HG03039 (cell line): ENCODE results near the gene POC1B.

ENCODE experiments used
- ATAC-seq: cut with Tn5 transposase; IDR thresholded peaks from one replicate; pipeline ENCODE4 v1.9.1; 2021; ENCODE audit warnings: mild to moderate bottlenecking, moderate library complexity; ENCODE audit not compliant: unreplicated experiment

Gene POC1B

DNA sequence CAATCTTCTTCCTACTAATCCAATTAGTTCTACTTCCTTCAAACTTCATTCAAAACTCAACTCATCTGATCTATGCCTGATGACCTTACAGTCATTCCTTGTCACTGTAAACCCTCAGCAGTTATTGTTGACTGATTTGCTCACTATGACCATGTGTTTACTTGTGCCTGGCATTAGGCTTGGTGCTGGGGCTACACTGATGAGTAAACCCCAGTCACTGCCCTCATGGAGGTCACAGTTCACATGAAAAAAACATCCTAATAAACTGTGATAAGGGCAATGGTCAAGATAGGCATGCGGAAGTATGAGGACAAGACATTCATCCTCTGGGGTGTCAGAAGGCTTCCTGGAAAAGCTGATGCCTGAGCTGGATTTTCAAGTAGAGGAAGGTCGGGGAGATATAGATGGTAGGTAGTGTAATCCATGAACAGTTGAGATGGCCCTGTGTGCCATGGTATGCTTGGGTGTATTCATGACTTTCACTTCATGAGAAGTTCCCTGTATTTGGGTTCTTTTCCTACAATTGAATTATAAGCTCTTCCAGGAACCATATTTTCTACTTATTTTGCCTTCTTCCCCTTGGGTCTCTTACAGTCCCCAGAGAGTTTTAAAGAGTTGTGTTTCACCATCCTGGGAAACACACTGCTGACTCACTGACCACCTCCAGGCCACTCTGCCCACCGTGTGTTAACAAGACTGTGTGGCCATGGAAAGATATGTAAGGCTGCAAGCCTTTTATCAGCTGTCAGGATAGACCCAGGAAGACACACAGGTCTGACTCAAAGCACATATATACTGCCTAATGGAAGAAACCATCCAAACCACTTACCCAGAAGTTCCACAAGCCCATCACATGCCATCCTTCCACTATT, 134.8 kb downstream of the POC1B start:
- ATAC-seq = no peak

DNA sequence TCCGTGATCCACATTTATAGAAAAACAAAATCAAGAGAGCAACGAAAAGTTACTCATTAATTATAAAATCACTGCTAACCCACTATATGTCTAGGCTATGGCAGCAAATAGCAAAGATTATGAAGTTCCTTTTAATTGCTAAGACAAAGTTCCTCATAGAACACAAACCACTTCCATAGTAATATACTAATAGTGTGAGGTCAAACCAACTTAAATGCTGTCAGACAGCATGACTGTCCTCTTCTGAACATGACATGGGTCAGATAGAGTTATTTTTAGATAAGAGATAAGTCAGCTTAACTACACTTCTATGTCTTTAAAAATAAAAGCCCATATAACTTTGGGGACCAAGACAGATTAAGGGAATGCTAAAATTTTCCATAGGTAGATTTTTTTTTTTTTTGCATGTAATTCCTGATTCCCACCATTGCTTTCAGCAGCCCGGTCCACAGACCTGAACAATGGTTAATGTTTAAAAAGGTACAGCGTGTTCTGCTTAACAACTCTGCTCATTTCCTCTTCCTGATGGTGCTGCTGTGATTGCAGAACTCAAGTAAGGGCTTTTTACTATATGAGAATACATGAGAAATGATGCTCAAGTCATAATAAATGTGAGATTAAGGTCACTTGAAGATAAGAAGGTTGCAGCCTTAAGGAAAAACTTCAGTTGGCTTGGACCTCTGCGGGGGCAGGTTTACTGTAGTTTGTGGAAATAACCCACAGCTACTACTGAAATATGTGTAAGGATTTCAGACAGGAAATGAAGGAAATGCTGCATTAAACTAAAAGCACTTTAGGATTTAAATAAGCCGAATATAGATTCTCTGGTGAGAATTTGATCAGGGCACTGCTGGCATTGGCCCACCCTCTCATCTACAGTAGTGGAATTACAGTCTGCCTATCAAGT, 135.8 kb downstream of the POC1B start:
- ATAC-seq = no peak

DNA sequence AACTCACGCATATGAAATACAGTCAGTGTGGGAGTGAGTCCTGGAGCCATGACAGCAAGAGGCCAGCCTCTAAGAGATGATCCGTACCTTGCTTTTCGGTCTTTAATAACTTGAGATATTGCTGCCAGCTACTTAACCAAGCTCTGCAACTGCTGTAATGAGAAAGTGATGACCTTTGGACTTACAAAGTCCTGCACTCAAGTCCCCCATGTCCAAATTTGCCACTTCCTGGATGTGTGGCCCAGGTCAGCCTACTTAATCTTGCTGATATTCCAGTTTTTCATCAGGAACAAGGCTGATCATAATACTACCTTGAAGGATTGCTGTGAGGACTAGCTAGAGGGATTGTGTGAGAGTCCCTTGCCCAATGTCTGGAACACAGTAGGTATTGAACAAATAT, 139.7 kb downstream of the POC1B start:
- ATAC-seq = no peak

DNA sequence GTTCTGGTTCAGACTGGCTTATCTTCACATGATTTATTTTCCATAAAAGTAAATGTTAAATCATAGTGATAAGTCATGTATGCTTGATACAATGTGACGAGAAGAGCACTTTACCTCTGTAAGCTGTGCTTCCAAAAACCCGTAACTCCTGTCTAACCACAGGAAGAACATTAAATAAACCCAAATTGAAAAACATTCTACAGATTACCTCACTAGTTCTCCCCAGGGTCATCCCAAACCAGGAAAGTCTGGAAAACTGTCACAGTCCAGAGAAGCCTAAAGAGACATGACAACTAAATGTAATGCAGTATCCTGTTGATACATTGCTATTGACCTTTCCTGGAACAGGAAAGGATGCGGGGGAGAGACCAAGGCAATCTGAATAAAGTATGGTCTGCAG, 141.0 kb downstream of the POC1B start:
- no peak for ATAC-seq

DNA sequence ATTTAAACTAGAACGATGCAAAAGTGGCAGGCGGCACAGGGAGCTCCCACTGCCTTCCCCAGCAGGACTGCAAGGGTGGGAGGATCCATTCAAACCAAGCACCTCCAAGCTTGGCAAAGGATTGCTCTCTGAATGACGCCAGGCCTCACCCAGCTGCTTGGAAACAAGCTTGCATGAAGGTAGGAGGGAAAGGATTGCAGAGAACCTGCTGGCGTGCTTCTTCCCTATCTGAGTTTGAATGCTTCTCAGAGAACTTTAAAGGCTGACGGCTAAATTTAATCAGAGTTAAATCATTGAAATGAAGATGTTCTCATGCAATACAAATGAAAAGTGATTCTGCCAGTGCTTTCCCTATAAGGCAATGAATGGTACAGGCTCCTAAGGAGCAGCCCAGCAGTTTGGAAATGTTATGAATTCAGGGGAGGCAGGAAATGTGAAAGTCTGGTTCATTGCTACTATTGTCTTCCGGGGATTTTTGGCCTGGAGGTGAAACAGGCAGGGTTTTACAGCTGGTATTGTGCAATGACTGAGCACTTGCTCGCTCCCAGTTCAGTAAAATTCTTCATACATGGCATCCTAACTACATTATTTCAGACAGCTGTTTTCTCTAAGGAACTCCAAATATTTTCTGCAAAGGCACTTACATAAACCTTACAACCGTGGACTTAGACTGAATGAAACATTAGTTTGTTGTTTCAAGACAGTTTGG, 141.6 kb downstream of the POC1B start:
- ATAC-seq = no peak

DNA sequence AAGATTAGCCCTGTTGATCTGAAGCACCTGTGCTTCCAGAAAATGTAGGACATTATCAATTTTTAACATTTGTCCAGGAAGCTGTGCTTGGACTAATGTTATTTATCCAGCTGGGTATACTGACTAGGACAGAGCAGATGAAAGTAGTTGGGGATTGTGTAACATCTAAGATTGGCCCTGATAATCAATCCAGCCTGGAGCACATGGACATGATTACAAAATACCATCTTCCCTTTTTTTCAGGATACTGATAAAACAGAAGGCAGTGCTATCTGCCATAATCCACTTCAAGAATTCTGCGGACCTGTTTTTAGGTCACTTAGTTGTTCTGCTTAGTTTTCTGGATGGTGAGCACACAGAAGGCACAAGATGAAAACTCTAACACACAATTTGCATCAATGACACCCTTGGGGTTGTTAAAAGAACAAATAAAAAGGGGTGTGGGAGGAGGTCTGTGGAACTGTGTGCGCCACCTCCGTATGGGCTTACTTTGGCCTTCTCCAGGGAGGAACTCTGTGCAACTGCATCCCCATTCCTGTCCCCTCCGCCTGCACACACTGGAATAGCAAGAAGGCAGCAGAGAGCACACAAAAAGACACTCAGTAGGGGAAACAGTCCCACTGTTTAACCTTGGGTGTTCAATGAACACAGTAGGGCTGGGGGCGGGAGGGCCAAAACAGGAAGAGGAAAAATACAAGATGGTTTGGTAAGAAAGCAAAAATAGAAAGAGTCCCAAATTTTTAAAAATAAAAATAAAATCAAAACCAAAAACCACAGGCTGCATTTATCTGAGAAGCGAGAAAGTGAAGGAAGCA, 142.4 kb downstream of the POC1B start:
- ATAC-seq = no peak

DNA sequence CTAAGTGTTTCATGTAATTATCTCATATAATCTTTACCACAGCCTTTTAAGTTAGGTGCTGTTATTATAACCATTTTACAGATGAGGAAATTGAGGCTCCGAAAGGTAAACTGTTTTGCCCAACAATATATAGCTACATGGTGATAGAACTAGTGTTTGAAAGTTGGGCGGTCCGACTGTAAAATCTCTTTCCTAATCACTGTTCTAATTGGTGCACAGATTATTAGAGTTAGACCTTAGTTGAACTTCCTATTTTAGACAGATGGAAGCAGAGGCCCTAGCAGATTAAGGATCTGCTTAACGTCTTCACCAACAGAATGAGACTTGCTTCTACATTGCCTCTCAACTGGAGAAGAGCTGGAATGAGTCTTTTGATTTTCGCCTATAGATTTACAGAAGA, 143.5 kb downstream of the POC1B start:
- no peak for ATAC-seq

DNA sequence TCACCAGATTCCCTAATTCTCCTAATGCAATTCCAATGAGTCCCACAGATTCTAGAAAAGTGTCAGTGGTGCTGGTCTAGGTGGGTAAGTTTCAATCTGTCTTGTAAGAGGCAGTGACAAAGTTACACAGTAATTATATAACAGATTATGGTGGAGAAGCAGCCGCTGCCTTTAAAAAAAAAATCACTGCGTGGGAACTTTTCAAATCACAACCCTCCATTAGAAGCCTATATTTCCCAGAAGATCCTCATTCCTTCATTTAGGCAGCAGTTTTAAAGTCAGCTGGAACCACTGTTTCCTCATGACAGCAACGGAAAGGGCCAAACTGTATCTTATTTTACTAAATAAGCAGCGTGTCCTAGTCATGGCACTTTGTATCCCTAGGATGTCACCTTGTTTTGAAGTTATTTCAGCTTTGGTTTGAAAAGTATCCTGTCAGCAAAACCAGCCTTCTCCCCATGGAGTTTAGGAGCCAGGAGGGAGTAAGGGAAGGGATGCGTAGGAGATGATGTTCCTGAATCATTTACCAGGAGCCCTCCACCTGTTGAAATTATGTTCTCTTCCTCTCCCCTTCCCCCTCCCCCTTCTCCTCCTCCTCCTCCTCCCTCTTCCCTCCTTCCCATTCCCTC, 145.9 kb downstream of the POC1B start:
- ATAC-seq = no peak

DNA sequence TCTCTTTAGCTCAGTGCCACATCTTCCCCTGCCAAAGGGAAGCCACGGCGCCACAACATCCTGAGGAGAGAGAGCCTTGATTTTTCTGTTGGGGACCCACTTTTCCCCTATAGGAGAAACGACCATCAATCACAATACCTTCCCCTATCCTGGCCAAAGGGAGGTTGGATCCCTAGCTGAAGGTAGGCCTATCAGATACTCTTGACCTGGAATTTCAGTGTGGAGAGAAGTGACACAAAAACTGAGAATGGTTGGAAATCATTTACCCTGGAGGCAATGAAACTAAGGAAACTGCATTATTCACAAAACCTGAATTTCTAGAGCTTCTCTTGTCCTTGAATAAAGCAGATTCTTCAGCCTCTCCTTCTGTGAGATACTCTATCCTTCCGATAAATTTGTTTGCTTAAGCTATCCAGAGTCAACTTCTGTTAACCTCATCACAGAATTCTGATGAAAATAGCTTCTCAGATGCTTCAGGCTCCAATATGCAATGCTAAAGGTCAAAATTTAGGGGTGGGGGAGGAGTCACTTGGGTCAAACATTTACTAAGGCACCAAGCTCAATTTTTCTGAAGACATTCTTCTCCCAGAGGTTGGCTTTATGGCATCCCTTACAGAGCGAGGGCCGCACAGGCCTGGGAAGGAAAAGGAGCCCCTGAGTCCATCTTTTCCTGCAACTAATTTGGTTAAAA, 146.6 kb downstream of the POC1B start:
- no peak for ATAC-seq

DNA sequence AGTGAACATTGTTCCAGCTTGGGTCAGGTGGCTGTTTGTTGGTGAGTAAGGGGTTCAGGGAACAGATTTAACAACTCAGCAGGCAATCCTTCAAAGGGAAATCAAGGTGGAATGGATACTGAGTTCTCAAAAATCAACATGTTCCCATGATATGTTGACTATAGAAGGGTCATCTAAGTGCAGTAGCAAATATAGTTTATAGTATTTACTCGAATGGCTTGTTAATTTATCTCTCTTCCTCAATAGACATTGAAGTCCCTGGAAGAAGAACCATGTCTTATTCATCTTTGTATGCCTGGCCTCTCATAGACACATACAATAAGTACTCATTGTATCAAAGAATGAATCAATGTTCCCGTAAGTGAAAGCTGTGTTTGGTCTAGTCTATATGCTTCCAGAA, 149.0 kb downstream of the POC1B start:
- no peak for ATAC-seq

DNA sequence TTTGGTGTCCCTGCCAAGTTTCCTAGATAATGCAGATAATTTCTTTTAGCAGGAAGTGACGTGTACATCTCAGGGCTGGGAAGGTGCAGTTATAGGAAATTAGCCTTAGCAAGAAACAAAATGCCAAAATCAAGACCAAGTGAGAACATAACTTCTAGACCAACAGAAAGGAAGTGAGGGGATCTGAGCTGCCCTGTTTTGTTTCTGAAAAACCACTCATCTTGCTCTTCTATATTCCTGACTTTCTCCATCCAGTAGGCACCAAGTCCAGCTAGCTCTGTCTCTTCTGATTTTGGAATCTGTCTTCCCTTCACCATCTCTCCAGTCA, 149.7 kb downstream of the POC1B start:
- no peak for ATAC-seq

DNA sequence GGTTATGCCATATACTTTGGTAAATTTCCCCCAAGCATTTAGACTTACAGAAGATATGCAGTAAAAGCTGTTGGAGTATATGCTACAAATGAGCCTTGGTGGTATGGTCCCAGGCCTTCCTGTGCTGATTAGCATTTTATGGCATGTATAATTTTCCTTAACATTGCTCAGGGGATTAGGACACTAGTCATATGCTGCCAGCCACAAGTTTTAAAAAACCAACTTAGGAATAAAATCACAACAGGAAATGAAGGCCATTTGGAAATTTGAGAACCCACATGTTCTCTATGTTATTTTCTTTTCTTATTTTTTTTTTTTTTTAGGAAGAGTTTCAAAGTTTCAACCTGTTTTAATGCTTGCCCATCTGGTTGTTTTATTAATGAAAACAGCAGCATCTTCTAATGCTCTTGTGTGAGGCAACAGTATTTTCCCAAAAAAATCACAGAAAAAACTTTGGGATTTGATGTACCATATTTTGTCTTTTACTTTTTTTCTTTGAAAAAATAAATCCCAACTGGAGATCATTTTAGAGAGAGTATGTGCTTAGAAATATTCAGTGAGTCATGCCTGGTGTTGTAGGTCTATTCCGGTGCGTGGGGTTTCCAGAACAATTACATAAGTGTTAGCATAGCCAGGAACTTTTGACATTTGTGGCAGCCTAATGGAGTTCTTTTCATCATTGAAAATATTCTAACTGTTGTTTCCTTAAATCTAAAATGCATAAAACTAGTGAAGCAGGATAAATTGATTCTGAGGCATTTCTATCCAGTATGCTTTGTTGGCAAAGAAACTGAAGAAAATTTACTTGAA, 151.9 kb downstream of the POC1B start:
- no peak for ATAC-seq

DNA sequence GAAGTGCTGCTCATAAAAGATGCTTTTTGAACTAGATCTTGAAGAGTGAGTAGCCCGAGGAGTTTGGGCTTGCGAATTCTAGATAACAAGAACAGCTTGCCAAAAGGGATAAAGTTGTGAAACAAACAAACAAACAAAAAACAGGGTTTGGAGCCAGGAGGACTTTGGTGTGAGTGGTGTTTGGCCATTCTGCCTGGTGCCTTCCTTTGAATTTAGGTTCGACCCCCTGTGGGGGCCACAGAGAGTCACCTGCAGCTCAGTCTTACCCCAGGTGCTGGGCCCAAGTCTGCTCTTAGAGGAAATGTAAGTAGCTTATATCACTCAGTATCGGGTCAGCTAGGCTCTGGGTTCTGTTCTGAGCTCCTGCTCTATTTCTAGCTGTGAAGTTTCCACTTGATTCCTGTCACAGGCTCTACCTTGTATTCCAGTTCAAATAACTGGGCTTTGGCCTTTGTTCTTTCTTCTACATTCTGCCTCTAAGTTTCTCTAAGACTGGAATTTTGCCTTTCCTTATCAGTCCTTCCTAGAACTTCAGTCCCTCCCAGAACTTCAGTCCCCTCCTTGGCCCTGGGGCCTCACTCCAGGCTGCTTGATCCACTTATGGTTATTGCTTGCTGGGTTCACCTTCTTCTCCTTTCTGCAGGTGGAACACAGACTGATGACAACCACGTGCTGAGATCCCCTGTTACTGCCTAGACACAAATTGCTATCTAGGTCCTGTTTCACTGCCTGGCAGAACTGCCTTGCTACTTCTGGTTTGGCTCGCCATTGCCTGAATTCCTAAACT, 153.1 kb downstream of the POC1B start:
- ATAC-seq = no peak

DNA sequence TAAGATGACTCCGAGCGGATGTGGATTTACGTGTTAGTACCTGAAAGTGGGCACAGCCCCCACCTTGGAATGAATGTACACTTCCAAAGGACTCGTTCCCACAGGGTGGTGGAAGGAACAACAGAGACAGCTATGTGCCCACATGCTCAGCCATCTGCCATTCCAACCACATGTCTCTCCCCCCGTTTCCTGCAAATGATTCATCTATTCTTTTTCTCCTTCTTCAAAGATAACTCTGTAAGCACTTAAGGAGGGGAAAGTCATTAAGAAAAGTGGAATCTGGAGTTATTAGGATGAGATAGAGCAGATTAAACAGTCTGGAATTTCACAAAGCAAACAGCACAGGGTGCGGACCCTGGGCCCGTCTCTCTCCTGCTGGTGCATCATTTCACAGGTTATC, 155.0 kb downstream of the POC1B start:
- ATAC-seq = no peak

DNA sequence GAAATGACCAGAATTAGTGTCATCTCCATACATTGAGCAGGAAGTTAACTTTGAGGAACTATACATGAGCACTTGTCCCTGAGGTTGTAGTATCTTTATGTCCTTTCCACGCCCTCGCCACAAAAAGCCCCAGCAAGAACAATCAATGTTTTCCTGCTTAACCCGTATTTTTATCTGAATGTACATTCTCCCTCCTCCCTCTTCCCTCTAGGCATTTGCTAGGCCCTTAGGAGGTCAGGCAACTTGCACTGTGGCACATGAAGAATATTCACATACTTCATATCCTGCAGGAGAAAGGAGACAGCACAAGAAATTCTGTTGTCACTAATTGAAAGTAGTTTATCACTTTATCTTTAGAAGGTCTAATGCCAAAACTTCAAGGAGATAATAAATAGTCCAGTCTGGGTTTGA, 155.4 kb downstream of the POC1B start:
- ATAC-seq = no peak
